H1 (cell line): ENCODE results near the gene TMC4. TPM values are rescaled to one million over a fixed set of nuclear protein-coding genes. Genes with fewer than 3 reads are reported as not detected.

Source experiments
- CTCF ChIA-PET: fragments of 300-600 bp; sonication (Branson Sonifier 250); formaldehyde crosslinking; loops from one replicate; lab custom pipeline; 2021; ENCODE audit not compliant: partially characterized antibody; lab: Charles Lee
- POLR2A ChIA-PET: fragments of 300-600 bp; sonication (Branson Sonifier 250); formaldehyde crosslinking; loops from one replicate; lab custom pipeline; 2021; ENCODE audit warnings: inconsistent platforms; ENCODE audit not compliant: partially characterized antibody; lab: Charles Lee
- DNase-seq, 2 experiments: peaks; one replicate each; pipeline versions ENCODE4 v3.0.0 to v3.0.0-alpha.2; 2010 to 2022; ENCODE audit warnings: low spot score in 2 of 2, low read depth in 1 of 2, mixed read lengths in 1 of 2
- FAIRE-seq: peaks from 2 replicates; lab custom pipeline; 2011; peaks lifted over from hg19 to GRCh38; lab: Jason Lieb, UNC
- H2AFZ ChIP-seq: 2 replicates; pipeline ENCODE4 v1.8.1; 2012; ENCODE audit warnings: low read length, inconsistent platforms
- H2AK5ac ChIP-seq: 2 replicates; pipeline ENCODE4 v1.6.1; 2013; ENCODE audit warnings: low read depth, low read length
- H2BK120ac ChIP-seq: replicated peaks from 2 replicates; pipeline ENCODE3; 2013; ENCODE audit warnings: low read depth, low read length, inconsistent platforms
- H2BK12ac ChIP-seq: 2 replicates; pipeline ENCODE4 v1.6.1; 2013; ENCODE audit warnings: low read depth, low read length
- H2BK15ac ChIP-seq: 2 replicates; pipeline ENCODE4 v1.6.1; 2013; ENCODE audit warnings: low read length
- H2BK20ac ChIP-seq: 2 replicates; pipeline ENCODE4 v1.6.1; 2013; ENCODE audit warnings: low read length
- H2BK5ac ChIP-seq: 2 replicates; pipeline ENCODE4 v1.6.1; 2013; ENCODE audit warnings: low read depth, low read length
- H3K14ac ChIP-seq: 2 replicates; pipeline ENCODE4 v1.6.1; 2013; ENCODE audit warnings: inconsistent platforms; ENCODE audit not compliant: insufficient read length
- H3K18ac ChIP-seq: 2 replicates; pipeline ENCODE4 v1.6.1; 2013; ENCODE audit warnings: low read length; ENCODE audit errors: extremely low read depth
- H3K23ac ChIP-seq: 2 replicates; pipeline ENCODE4 v1.6.1; 2013; ENCODE audit warnings: inconsistent platforms; ENCODE audit not compliant: insufficient read length
- H3K23me2 ChIP-seq: 2 replicates; pipeline ENCODE4 v1.6.1; 2013; ENCODE audit warnings: low read depth, low read length
- H3K27ac ChIP-seq: 2 replicates; pipeline ENCODE4 v1.6.1; 2011; ENCODE audit warnings: low read depth, low read length, inconsistent platforms
- H3K27me3 ChIP-seq, 4 experiments: replicated peaks in 1 of 4; 1 replicate in 1 of 4; 2 replicates in 3 of 4; pipeline versions ENCODE4 v1.6.1 to v1.8.1; 2011 to 2013; ENCODE audit warnings: low read length in 3 of 4, mild to moderate bottlenecking in 3 of 4, inconsistent platforms in 2 of 4, mixed read lengths in 2 of 4, moderate library complexity in 1 of 4; ENCODE audit not compliant: control insufficient read depth in 3 of 4, insufficient read depth in 3 of 4; ENCODE audit errors: extremely low read depth in 1 of 4
- H3K36me3 ChIP-seq, 4 experiments: 2 replicates each; pipeline versions ENCODE4 v1.6.1 to v1.8.1; 2011 to 2013; ENCODE audit warnings: mild to moderate bottlenecking in 4 of 4, low read length in 3 of 4, moderate library complexity in 2 of 4, control low read depth in 1 of 4, inconsistent platforms in 1 of 4; ENCODE audit not compliant: insufficient read depth in 4 of 4, control insufficient read depth in 2 of 4
- H3K4ac ChIP-seq: replicated peaks from 2 replicates; pipeline ENCODE3; 2013; ENCODE audit warnings: low read length, low read depth, mixed read lengths, inconsistent platforms; ENCODE audit not compliant: insufficient read length
- H3K4me1 ChIP-seq, 4 experiments: replicated peaks in 1 of 4; 1 replicate in 1 of 4; 2 replicates in 3 of 4; pipeline versions ENCODE4 v1.6.1 to v1.8.1; 2011 to 2013; ENCODE audit warnings: low read length in 3 of 4, inconsistent platforms in 2 of 4, mixed read lengths in 1 of 4; ENCODE audit not compliant: insufficient read depth in 4 of 4, control insufficient read depth in 3 of 4
- H3K4me2 ChIP-seq, 2 experiments: 2 replicates each; pipeline versions ENCODE4 v1.6.1 to v1.8.1; 2011 to 2013; ENCODE audit warnings: low read depth in 2 of 2, low read length in 2 of 2, control low read depth in 1 of 2, inconsistent platforms in 1 of 2, mild to moderate bottlenecking in 1 of 2; ENCODE audit not compliant: insufficient read depth in 1 of 2
- H3K4me3 ChIP-seq, 4 experiments: fragments of 200-600, 300-600 bp in 1 of 4; sonication (generic), shearing (Covaris generic), sonication (Bioruptor Twin) in 1 of 4; 2 replicates each; pipeline versions ENCODE4 v1.5.1 to v1.8.1; 2011 to 2016; ENCODE audit warnings: low read length in 4 of 4, low read depth in 3 of 4, control low read depth in 2 of 4, inconsistent platforms in 2 of 4, mild to moderate bottlenecking in 2 of 4, mixed read lengths in 1 of 4, moderate library complexity in 1 of 4; ENCODE audit not compliant: insufficient read depth in 2 of 4; ENCODE audit errors: extremely low read depth in 1 of 4
- H3K56ac ChIP-seq: replicated peaks from 2 replicates; pipeline ENCODE3; 2013; ENCODE audit warnings: low read depth, mild to moderate bottlenecking, mixed read lengths, low read length, inconsistent platforms; ENCODE audit not compliant: insufficient read length
- H3K79me1 ChIP-seq: 2 replicates; pipeline ENCODE4 v1.6.1; 2013; ENCODE audit warnings: low read depth, low read length, control low read depth
- H3K79me2 ChIP-seq, 2 experiments: 2 replicates each; pipeline versions ENCODE4 v1.6.1 to v1.8.1; 2012 to 2013; ENCODE audit warnings: low read length in 2 of 2, mild to moderate bottlenecking in 2 of 2, inconsistent platforms in 1 of 2; ENCODE audit not compliant: insufficient read depth in 2 of 2, control insufficient read depth in 1 of 2
- H3K9ac ChIP-seq, 4 experiments: replicated peaks in 1 of 4; 1 replicate in 1 of 4; 2 replicates in 3 of 4; pipeline versions ENCODE4 v1.6.1 to v1.8.1; 2011 to 2013; ENCODE audit warnings: low read depth in 3 of 4, low read length in 3 of 4, control low read depth in 2 of 4, mild to moderate bottlenecking in 2 of 4, moderate library complexity in 2 of 4, inconsistent platforms in 1 of 4; ENCODE audit errors: extremely low read depth in 1 of 4
- H3K9me3 ChIP-seq, 2 experiments: 2 replicates each; pipeline versions ENCODE4 v1.6.1 to v1.8.1; 2012 to 2013; ENCODE audit warnings: mild to moderate bottlenecking in 2 of 2, moderate library complexity in 2 of 2, control low read depth in 1 of 2, inconsistent platforms in 1 of 2, low read depth in 1 of 2, low read length in 1 of 2, mixed read lengths in 1 of 2; ENCODE audit not compliant: insufficient read depth in 2 of 2
- H4K20me1 ChIP-seq, 2 experiments: replicated peaks in 1 of 2; 2 replicates each; pipeline versions ENCODE3 to v1.8.1; 2011 to 2013; ENCODE audit warnings: inconsistent platforms in 2 of 2, low read length in 2 of 2, mild to moderate bottlenecking in 1 of 2; ENCODE audit not compliant: insufficient read depth in 2 of 2, control insufficient read depth in 1 of 2
- H4K5ac ChIP-seq: 2 replicates; pipeline ENCODE4 v1.6.1; 2013; ENCODE audit warnings: low read length, low read depth, mixed read lengths, inconsistent platforms; ENCODE audit not compliant: insufficient read length
- H4K8ac ChIP-seq: 2 replicates; pipeline ENCODE4 v1.8.0; 2013; ENCODE audit warnings: mild to moderate bottlenecking, moderate library complexity, low read length, inconsistent platforms; ENCODE audit not compliant: insufficient read depth; ENCODE audit errors: extremely low read depth
- H4K91ac ChIP-seq: replicated peaks from 2 replicates; pipeline ENCODE3; 2013; ENCODE audit warnings: low read length, mixed read lengths, inconsistent platforms; ENCODE audit not compliant: insufficient read length
- GABPA ChIP-seq: IDR thresholded peaks from 2 replicates; pipeline ENCODE4 v1.6.1; 2011; ENCODE audit warnings: mild to moderate bottlenecking, low read length, moderate library complexity, borderline replicate concordance; ENCODE audit not compliant: insufficient read depth
- KDM4A ChIP-seq: IDR thresholded peaks from one replicate; pipeline ENCODE4 v1.7.1; 2012; ENCODE audit warnings: low read depth, mild to moderate bottlenecking, moderate library complexity, low read length, inconsistent platforms; ENCODE audit not compliant: severe bottlenecking
- TAF7 ChIP-seq: optimal IDR thresholded peaks from 2 replicates; pipeline ENCODE3; 2011; ENCODE audit warnings: low read depth, mild to moderate bottlenecking, inconsistent platforms, low read length, moderate library complexity, borderline replicate concordance
- TEAD4 ChIP-seq: IDR thresholded peaks from 2 replicates; pipeline ENCODE4 v1.6.1; 2012; ENCODE audit warnings: low read depth, low read length, inconsistent platforms, mixed read lengths
- ZNF274 ChIP-seq: IDR thresholded peaks from 2 replicates; pipeline ENCODE4 v1.7.0; 2012; ENCODE audit warnings: low read length, borderline replicate concordance; ENCODE audit errors: extremely low read depth
- WGBS, 2 experiments: shearing (Covaris generic) in 1 of 2; methylation state at CpG; one replicate each; pipeline versions ENCODE4 v1.1.6 to v1.1.7; 2013 to 2015; ENCODE audit warnings: low lambda C conversion rate in 2 of 2, mixed read lengths in 2 of 2, inconsistent platforms in 1 of 2, low coverage in 1 of 2, missing lambda C conversion rate in 1 of 2; ENCODE audit not compliant: insufficient replicate concordance in 2 of 2, insufficient coverage in 1 of 2, insufficient read length in 1 of 2; ENCODE audit errors: extremely low coverage in 1 of 2, missing lambda C conversion rate in 1 of 2; 5-methylcytosine and 5-hydroxymethylcytosine counted together
- polyA plus RNA-seq, 7 experiments: library from polyadenylated mRNA; depleted of rRNA in 3 of 7; stranded (reverse) in 5 of 7; unstranded in 2 of 7; fragments of >200 nt in 5 of 7; fragments of 200-250 nt in 2 of 7; gene quantifications; 1 replicate in 5 of 7; 2 replicates in 1 of 7; 4 replicates in 1 of 7; pipeline versions ENCODE4 v1.2.1 to v1.2.3, GENCODE V29; 2011 to 2013; ENCODE audit warnings: missing spikeins in 2 of 7, mixed read lengths in 2 of 7
- total RNA-seq: library from RNA; stranded (reverse); fragmentation: NEBNext Ultra II Directional; extraction: Animal tissue kit (Norgen Biotek cat#: 25700); gene quantifications from 2 replicates; pipeline ENCODE4 v1.2.1, GENCODE V29; 2021
- TF ChIP-seq, protein P1 (sequence below): IDR thresholded peaks from 2 replicates; pipeline ENCODE4 v1.6.1; 2011; ENCODE audit warnings: low read length, improper control_type of control experiment

Gene TMC4
- total and polyA plus RNA-seq, 2 of the 8 experiments (the other 6 are each of a cell fraction or from before 2014, with no cell fraction given), result 5.5 to 6.3 TPM

DNA sequence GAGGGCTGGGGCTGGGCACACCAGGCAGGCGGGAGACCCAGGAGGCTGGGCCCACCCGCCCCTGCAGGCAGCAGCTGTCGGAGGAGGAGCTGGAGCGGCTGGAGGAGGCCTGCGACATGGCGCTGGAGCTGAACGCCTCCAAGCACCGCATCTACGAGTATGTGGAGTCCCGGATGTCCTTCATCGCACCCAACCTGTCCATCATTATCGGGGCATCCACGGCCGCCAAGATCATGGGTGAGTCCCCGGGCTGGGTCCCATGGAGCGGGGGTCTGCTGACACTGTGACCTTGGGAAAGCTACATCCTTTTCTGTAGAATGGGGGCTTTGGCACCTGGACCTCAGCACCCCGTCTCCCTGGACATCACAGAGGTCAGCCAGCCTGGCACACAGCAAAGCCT is 49.3 kb downstream of the TMC4 start:
- Histone ChIP-seq H2AFZ (no peak overlapping the region), H3K4ac (no peak overlapping the region), H3K27ac (no peak overlapping the region), H3K14ac (no peak overlapping the region), H3K4me3 (no peak overlapping the region), H3K36me3 (peaks cover 18 to 68% (median 48%) of the 10 kb centered on the region in 4 experiments), H3K4me2 (no peak overlapping the region), H2BK120ac (no peak overlapping the region), H3K23me2 (no peaks in the 10 kb centered on the region), H3K56ac (no peak overlapping the region), H2AK5ac (no peak overlapping the region), H4K8ac (no peak overlapping the region; the same call in 1 of the 2 replicates), H3K79me1 (peaks cover 3% of the 10 kb centered on the region; the same call in 1 of the 2 replicates), H3K9ac (no peak overlapping the region), H2BK20ac (no peak overlapping the region), H4K20me1 (peaks cover 0 to 7% of the 10 kb centered on the region in 2 experiments), H3K23ac (no peak overlapping the region), H3K18ac (no peak overlapping the region), H4K91ac (no peak overlapping the region), H2BK15ac (no peak overlapping the region), H2BK5ac (no peak overlapping the region), H2BK12ac (no peak overlapping the region), H3K27me3 (no peaks in the 10 kb centered on the region), H3K4me1 (no peaks in the 10 kb centered on the region), H3K79me2 (no peaks in the 10 kb centered on the region), H4K5ac (no peak overlapping the region), H3K9me3 (no peaks in the 10 kb centered on the region)
- TF ChIP-seq ZNF274 (no peak), KDM4A (no peak), GABPA (no peak), TEAD4 (no peak), TAF7 (no peak)
- TF ChIP-seq, protein P1, sequence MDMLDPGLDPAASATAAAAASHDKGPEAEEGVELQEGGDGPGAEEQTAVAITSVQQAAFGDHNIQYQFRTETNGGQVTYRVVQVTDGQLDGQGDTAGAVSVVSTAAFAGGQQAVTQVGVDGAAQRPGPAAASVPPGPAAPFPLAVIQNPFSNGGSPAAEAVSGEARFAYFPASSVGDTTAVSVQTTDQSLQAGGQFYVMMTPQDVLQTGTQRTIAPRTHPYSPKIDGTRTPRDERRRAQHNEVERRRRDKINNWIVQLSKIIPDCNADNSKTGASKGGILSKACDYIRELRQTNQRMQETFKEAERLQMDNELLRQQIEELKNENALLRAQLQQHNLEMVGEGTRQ, result no peak
- 97% methylated on average over 8 of the region's 17 CpGs; no CpG with 5 or more reads in 1 of the 2 experiments for WGBS, 2 experiments
- ChIA-PET CTCF (no interaction called here), POLR2A (interaction anchor here (0.6 to 5.0 kb wide), 12 partner anchors 9 to 188 kb away, joined by 3 to 40 read pairs (median 4); partner anchors contain the start of genes CNOT3, LENG1, PRPF31 and TFPT)
- no peak for FAIRE-seq
- DNase-seq, result no peak
